ENCODE results near the gene RGS16. TPM values are rescaled to one million over a fixed set of nuclear protein-coding genes. Genes with fewer than 3 reads are reported as not detected.

RGS16 gene, protein sequence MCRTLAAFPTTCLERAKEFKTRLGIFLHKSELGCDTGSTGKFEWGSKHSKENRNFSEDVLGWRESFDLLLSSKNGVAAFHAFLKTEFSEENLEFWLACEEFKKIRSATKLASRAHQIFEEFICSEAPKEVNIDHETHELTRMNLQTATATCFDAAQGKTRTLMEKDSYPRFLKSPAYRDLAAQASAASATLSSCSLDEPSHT
- total RNA-seq, result 10 to 100 TPM; 38.8 to 62.8 (median 53.6) TPM

DNA sequence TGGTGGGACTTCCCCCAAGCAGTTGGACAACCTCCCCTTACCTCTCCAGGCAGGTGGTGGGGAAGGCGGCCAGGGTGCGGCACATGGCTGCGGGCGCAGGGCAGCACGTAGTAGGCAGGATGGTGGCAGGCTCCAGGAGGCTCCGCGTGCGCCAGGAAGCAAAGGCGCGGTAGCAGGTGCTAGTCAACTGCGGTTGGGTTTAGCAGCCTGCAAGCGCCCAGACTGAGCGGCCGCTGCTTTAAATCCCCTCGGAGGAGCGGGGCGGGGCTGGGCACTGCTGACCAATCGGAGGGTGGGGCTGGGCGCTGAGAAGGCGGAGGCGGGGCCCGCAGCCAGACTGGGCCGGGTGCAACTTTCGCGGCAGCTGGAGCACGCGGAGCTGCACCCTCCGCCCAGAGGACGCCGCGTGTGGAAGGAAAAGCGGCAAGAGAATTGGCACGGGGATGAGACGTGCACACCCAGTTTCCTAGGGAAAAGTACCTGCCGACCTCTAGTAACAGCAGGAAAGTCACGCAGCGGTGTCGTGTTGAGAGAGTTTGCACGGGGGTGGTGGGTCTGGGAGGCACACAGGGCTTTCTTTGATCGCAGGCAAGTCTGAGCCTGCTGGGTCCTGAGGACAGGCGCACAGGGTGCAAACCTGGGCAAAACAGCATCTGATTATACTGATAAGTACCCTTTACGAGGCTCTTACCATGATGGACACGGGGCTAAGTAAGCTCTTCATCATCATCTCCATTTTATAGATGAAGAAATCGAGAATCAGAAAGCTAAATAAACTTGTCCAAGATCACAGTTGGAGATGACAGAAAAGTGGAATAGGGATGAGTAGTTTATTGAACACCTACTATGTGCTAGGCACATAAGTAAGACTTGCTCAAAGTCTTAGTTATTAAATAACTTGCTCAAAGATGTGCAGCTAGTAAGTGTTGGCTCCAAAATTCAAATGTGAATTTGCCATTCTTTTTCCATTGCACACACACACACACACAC lies at the start of gene RGS16:
TSS of gene RGS16 (minus strand) at position 215 of the 990 bp plus-strand sequence. CDS start at position 85, 130 bp downstream.
- ATAC-seq (peak; percentile 95 to 97), DNase-seq (peak; percentile 91)
- peaks cover 9% of the 10 kb centered on the region for H3K27me3 Mint-ChIP-seq (ENCODE audit: low read depth)
- peaks cover 7% of the 10 kb centered on the region for H3K36me3 Mint-ChIP-seq (ENCODE audit: insufficient read depth)
- H3K9me3 Mint-ChIP-seq, result no peaks in the 10 kb centered on the region
- no peak within 1 kb of the TSS for H3K4me3 Mint-ChIP-seq
- peaks cover 30% of the 10 kb centered on the region for H3K4me1 Mint-ChIP-seq (ENCODE audit: low read depth)

DNA sequence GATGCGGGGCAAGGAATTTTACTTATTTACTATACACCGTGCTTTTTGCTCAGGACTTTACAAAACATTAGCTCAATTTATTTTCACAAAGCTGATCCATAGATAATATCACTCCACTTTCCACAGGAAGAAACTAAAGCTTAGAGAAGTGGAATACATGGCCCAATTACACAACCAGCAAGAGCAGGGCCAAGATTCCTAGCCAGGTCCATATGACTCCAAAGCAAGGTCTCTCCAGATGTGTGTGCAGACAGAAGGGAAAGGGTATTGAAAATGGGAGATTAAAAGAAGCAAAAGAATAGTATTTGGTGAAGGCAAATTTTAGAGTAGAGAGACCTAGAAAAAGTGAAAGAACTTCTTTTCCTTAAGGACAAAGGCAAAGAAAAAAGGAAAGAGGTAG lies 49.8 kb upstream of the RGS16 start:
- peaks cover 5% of the 10 kb centered on the region for H3K4me1 Mint-ChIP-seq (ENCODE audit: low read depth)

GRCh38 chr1:182652933-182653332 lies 48.7 kb upstream of the RGS16 start:
- H3K27me3 Mint-ChIP-seq (ENCODE audit: low read depth), result peaks cover 5% of the 10 kb centered on the region
- peaks cover 5% of the 10 kb centered on the region for H3K4me1 Mint-ChIP-seq (ENCODE audit: low read depth)
- H3K4me3 Mint-ChIP-seq, result no peak overlapping the region
- ATAC-seq (no peak), DNase-seq (no peak)
- no peaks in the 10 kb centered on the region for H3K9me3 Mint-ChIP-seq
- H3K36me3 Mint-ChIP-seq (ENCODE audit: insufficient read depth), result no peaks in the 10 kb centered on the region

More for the DNA sequence above, 49.8 kb upstream of the RGS16 start:
- no peak for DNase-seq
- H3K9me3 Mint-ChIP-seq, result no peaks in the 10 kb centered on the region
- no peak for ATAC-seq
- H3K27me3 Mint-ChIP-seq (ENCODE audit: low read depth), result peaks cover 5% of the 10 kb centered on the region
- H3K4me3 Mint-ChIP-seq, result no peak overlapping the region
- no peaks in the 10 kb centered on the region for H3K36me3 Mint-ChIP-seq (ENCODE audit: insufficient read depth)

DNA sequence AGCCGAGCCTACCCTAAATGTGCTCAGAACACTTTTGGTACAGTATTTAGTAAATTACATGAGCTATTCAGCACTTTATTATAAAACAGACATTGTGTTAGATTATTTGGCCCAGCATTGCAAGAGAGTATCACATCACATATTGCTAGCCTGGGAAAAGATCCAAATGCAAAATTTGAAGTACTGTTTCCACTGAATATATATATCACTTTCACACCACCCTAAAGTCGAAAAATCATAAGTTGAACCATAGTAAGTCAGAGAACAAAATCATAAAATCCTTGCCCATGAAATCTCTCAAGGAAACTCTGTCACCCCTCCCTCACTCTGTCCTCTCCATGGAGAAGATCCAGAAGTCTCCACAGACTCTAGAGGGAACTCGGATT lies 47.1 kb upstream of the RGS16 start:
- peaks cover 5% of the 10 kb centered on the region for H3K4me1 Mint-ChIP-seq (ENCODE audit: low read depth)
- H3K4me3 Mint-ChIP-seq, result no peak overlapping the region
- no peak for ATAC-seq
- H3K27me3 Mint-ChIP-seq (ENCODE audit: low read depth), result no peaks in the 10 kb centered on the region
- DNase-seq, result no peak
- no peaks in the 10 kb centered on the region for H3K36me3 Mint-ChIP-seq (ENCODE audit: insufficient read depth)
- H3K9me3 Mint-ChIP-seq, result no peaks in the 10 kb centered on the region

DNA sequence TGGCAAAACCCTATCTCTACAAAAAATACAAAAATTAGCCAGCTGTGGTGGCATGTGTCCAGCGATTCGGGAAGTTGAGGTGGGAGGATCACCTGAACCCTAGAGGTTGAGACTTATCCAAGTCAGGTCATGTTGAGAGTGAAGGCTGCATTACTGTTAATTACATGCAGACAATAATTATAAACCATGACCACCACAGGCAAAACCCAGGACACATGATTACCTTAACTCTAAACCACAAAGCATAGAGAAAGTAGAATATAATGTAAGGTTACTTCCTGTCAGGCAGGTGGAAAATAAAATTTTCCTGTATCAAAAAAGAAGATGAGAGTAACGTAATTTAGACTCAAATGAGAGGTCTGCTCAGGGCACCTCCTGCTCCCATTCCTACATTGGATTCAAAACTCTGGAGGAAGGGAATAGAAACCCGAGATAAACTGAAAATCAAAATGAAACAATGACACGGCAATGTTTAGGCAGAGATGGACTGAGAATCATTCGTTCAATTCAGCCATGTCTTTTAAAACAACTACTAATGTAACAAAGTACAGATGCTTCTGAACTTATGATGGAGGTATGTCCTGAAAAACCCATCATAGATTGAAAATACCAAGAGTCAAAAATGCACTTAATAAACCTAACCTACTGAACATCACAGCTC lies 46.6 kb upstream of the RGS16 start:
- DNase-seq, result no peak
- H3K27me3 Mint-ChIP-seq (ENCODE audit: low read depth), result no peaks in the 10 kb centered on the region

GRCh38 chr1:182649041-182649440 lies 44.9 kb upstream of the RGS16 start:
- Mint-ChIP-seq H3K36me3 (ENCODE audit: insufficient read depth) (no peaks in the 10 kb centered on the region), H3K9me3 (no peaks in the 10 kb centered on the region), H3K4me1 (ENCODE audit: low read depth) (peaks cover 5% of the 10 kb centered on the region), H3K27me3 (ENCODE audit: low read depth) (no peaks in the 10 kb centered on the region), H3K4me3 (no peak overlapping the region)
- no peak for ATAC-seq
- DNase-seq, result no peak

More for the DNA sequence above, 46.6 kb upstream of the RGS16 start:
- Mint-ChIP-seq H3K36me3 (ENCODE audit: insufficient read depth) (no peaks in the 10 kb centered on the region), H3K4me3 (no peak overlapping the region), H3K9me3 (no peaks in the 10 kb centered on the region), H3K4me1 (ENCODE audit: low read depth) (peaks cover 5% of the 10 kb centered on the region)
- no peak for ATAC-seq

DNA sequence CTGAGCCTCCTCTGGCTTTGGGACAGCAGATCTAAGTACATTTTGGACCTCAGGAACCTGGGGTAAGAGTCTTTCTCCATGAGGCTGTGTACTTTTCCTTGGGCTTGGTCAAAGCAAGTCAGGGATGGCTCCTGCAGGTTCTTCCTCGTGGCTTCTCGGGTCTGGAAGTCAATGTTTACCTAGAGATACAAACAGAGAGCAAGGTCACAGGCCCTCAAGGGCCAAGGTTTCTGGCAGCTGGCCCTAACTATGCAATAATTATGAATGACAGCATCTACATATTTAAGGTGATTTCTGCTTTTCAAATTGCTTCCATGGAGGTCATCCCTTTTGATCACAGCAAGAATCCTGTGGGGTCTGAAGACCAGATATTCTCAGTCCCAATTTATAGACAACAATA lies 42.5 kb upstream of the RGS16 start:
- no peaks in the 10 kb centered on the region for H3K9me3 Mint-ChIP-seq
- ATAC-seq (no peak), DNase-seq (no peak)
- H3K4me3 Mint-ChIP-seq, result no peak overlapping the region
- H3K36me3 Mint-ChIP-seq (ENCODE audit: insufficient read depth), result no peaks in the 10 kb centered on the region
- H3K27me3 Mint-ChIP-seq (ENCODE audit: low read depth), result no peaks in the 10 kb centered on the region
- H3K4me1 Mint-ChIP-seq (ENCODE audit: low read depth), result peaks cover 5% of the 10 kb centered on the region

DNA sequence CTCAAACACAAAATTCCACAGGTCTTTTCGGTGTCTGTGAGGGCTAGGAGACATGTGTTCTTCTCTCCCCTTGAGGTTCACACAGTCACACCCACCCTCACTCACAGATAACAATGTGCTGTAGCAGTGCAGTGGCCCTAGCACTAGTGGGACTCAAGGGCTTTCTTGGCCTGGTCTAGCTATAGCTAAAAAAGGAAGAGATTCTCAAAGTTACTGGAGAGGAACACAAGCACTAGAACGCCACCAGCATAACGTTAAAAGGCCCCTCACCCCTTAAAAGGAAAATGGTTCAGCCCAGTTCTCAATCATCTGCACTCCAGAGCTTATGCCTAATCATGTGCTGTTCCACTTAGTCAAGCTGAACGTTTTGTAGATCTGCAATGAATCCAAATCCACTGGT lies 40.7 kb upstream of the RGS16 start:
- no peak for ATAC-seq
- no peak for DNase-seq
- no peaks in the 10 kb centered on the region for H3K4me1 Mint-ChIP-seq (ENCODE audit: low read depth)
- H3K9me3 Mint-ChIP-seq, result no peaks in the 10 kb centered on the region
- H3K4me3 Mint-ChIP-seq, result no peak overlapping the region
- H3K36me3 Mint-ChIP-seq (ENCODE audit: insufficient read depth), result no peaks in the 10 kb centered on the region
- no peaks in the 10 kb centered on the region for H3K27me3 Mint-ChIP-seq (ENCODE audit: low read depth)

DNA sequence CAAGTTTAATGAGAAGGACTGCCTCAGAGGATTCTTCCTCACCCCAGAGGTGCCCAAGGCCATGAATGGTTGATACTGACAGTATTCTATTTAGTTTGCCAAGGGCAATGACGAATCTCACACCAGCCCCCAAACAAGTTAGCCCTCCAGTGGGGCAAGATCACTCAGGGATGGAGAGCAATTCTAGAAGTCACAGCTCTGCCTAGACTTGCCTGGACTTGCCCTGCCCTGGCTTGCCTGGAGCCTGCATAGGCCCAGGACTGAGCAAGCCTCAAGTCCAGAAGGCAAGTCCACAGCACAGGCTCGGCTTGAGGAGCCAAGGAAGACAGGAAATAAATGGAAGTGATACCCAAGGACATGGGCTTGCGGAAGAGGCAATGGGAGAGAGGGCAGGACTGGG lies 39.5 kb upstream of the RGS16 start:
- Mint-ChIP-seq H3K36me3 (ENCODE audit: insufficient read depth) (no peaks in the 10 kb centered on the region), H3K4me3 (no peak overlapping the region), H3K4me1 (ENCODE audit: low read depth) (no peaks in the 10 kb centered on the region), H3K27me3 (ENCODE audit: low read depth) (no peaks in the 10 kb centered on the region), H3K9me3 (no peaks in the 10 kb centered on the region)
- ATAC-seq, result no peak
- no peak for DNase-seq

- no peak overlapping the region for H3K4me3 Mint-ChIP-seq
These were observed 38.3 kb upstream of the RGS16 start for GRCh38 chr1:182642461-182642860.

DNA sequence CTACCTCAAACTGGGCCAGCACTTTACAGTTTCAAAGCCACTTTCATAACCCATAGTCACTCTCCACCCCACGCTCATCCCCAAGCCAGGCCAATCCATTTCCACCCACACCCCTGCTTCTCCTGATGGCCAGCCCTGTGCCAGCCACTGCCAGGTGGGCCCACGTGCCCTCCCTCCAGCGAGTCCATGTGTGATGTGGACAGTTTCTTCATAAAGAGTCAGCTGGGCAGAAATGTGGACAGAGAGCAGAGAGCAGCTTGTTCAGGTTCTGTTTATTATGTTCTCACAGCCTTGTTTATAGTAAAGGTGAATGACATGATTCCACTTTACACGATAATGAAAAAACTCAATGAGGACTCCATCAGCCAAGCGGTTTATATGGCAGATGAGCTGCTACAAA lies 37.4 kb upstream of the RGS16 start:
- Mint-ChIP-seq H3K9me3 (no peaks in the 10 kb centered on the region), H3K36me3 (ENCODE audit: insufficient read depth) (no peaks in the 10 kb centered on the region), H3K4me1 (ENCODE audit: low read depth) (no peaks in the 10 kb centered on the region), H3K27me3 (ENCODE audit: low read depth) (no peaks in the 10 kb centered on the region), H3K4me3 (no peak overlapping the region)
- ATAC-seq (no peak), DNase-seq (no peak)

More at GRCh38 chr1:182642461-182642860, 38.3 kb upstream of the RGS16 start:
- no peaks in the 10 kb centered on the region for H3K9me3 Mint-ChIP-seq
- H3K27me3 Mint-ChIP-seq (ENCODE audit: low read depth), result no peaks in the 10 kb centered on the region
- no peaks in the 10 kb centered on the region for H3K4me1 Mint-ChIP-seq (ENCODE audit: low read depth)
- ATAC-seq (no peak), DNase-seq (no peak)
- H3K36me3 Mint-ChIP-seq (ENCODE audit: insufficient read depth), result no peaks in the 10 kb centered on the region

GRCh38 chr1:182639330-182639729 lies 35.1 kb upstream of the RGS16 start:
- ATAC-seq, result no peak
- H3K9me3 Mint-ChIP-seq, result no peaks in the 10 kb centered on the region
- H3K4me3 Mint-ChIP-seq, result no peak overlapping the region
- no peaks in the 10 kb centered on the region for H3K27me3 Mint-ChIP-seq (ENCODE audit: low read depth)
- DNase-seq, result no peak
- no peaks in the 10 kb centered on the region for H3K4me1 Mint-ChIP-seq (ENCODE audit: low read depth)
- no peaks in the 10 kb centered on the region for H3K36me3 Mint-ChIP-seq (ENCODE audit: insufficient read depth)

GRCh38 chr1:182637769-182638168 lies 33.6 kb upstream of the RGS16 start:
- no peak for ATAC-seq
- H3K27me3 Mint-ChIP-seq (ENCODE audit: low read depth), result no peaks in the 10 kb centered on the region
- H3K4me3 Mint-ChIP-seq, result no peak overlapping the region
- no peaks in the 10 kb centered on the region for H3K9me3 Mint-ChIP-seq
- H3K36me3 Mint-ChIP-seq (ENCODE audit: insufficient read depth), result no peaks in the 10 kb centered on the region
- peaks cover 6% of the 10 kb centered on the region for H3K4me1 Mint-ChIP-seq (ENCODE audit: low read depth)
- DNase-seq, result no peak

- Mint-ChIP-seq H3K36me3 (ENCODE audit: insufficient read depth) (no peaks in the 10 kb centered on the region), H3K27me3 (ENCODE audit: low read depth) (no peaks in the 10 kb centered on the region), H3K4me3 (no peak overlapping the region), H3K4me1 (ENCODE audit: low read depth) (peaks cover 19% of the 10 kb centered on the region), H3K9me3 (no peaks in the 10 kb centered on the region)
- ATAC-seq (no peak), DNase-seq (no peak)
These were observed 31.7 kb upstream of the RGS16 start for GRCh38 chr1:182635871-182636270.
